Stimulated activated CD8-positive, alpha-beta memory T cell treated with anti-CD3 and anti-CD28 coated beads, Interleukin-7, amount 100 ng/mL, for 1 hour (primary cell): ENCODE measurements around the gene SPI1.
"Not testable (repeated sequence)": the region's sequence is repeated elsewhere in the genome, so short reads cannot be mapped to it uniquely, and the experiment has no call there.

ENCODE experiments used
- DNase-seq, 2 donors: peaks; one replicate each; pipeline ENCODE4 v3.0.0-alpha.2; 2020; ENCODE audit warnings: low read depth in 2 of 2

The SPI1 gene

DNA sequence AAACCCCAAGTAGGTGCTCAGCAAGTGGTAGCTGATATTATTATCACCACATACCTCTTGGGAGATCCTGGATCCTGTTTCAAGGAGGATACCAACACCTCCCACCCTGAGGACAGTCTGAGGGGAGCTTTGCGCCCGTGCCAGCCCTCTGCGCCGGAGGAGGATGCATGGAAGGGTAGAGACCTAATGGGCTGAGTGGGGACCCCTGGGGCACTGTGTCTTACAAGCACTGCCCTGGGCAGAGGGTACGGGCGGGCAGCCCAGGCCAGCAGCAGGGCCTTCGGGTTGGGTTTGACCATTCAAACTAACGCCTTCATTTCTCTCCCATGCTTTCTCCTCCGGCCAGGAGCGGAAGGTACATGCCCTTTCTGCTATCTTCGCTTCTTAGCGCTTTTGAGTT is 52.1 kb downstream of the SPI1 start:
- no peak for DNase-seq

DNA sequence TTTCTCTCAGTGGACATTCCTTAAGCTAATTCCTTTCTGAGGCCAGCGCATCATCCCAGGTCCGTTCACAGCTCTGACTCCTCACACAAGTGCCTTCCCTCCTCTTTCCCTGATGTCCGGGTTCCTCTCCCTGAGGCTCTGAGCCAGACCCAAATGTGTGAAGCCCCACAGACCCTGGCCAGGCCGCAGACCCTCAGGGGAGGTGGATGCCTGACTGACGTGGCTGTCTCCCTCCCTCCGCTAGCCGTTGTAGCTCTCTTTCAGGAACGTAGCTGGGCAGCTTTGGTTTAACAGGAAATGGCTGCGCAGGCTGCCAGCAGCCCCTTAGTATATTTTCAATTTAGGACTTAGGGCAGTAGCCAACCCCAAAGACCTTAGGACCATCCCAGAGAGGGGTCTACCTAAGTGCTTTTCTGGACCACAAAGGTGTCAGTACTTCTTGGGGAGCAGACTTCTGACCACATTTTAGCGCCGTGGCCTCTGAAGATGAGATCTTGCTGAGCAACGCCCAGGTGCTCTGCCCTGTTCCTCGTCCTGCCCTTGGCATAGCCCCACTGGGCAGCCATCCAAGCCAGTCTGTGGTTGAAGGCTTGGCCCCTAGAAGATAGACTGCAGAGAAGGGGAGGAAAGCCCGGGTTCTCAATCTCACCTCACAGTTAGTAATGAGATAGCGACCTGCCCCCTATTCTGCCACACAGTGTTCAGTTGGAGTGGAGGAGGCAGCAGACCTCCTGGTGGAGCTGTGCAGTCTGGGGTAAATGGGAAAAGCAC is 52.9 kb downstream of the SPI1 start:
- no peak for DNase-seq

DNA sequence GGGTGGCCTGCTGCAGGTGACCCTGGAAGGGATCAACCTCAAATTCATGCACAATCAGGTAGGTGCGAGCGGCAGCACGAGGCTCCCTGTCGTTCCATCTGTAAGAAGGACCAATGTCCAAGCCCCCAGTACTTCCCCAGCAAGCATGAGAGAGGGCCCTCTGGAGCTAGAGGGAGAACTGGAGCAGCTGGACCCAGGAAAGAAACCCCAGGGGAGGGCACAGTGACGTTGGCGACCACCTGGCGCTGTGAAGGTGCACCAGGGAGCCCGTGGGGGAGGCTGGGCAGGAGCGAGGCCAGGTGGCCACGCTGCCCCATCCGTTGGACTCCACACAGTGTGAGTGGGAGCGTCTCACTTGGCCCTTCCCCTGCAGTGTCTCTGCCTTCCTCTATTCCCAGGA is 53.8 kb downstream of the SPI1 start:
- DNase-seq, result no peak

DNA sequence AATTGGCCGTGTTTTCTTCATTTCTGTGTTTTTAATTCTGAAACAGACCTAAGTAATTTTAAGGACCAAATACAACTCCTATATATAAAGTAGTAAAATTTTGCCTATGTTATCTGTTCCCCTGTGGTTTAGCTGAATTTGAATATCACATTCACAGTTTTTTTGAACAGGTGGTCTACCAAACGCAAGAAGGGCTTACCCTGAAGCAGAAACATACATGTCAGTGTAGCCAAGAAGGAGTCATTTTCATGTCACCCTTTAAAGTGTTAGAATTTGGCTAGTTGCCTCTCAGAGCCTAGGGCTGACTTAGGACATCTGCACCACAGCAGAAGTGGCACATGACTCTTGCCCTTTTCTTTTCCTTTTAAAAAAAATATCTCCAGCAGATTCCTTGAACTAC is 60.2 kb downstream of the SPI1 start:
- DNase-seq, result no peak

DNA sequence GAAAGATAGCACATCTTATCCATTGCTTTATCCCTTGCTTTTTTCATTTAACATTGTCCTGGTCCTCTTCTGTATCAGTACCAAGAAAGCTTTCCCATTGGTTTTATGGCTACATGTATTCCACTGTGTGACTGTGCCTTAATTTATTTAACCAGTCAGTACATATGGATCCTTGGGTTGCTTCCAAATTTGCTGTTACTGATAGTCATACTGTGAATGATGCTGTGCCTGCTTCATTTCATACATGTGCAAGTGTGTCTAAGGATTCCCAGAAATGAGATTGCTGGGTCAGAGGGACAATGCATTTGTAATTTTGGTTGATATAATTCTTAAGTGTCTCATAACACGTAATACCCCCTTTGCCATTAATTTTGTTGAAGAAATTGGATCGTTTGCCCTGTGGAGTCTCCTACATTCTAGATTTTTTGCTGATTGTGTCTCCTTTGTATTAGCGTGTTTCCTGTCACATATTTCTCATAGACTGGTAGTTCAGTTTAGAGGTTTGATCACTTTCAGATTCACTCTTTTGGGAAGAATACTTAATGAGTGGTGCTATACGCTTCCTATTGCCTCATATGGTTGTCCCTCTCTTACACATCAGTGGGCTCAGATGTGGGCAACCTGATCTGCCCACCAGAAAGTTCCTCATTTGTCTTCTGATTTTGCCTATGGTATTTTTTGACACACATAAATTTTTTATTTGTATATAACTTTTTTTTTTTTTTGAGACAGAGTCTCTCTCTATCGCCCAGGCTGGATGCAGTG is 61.1 kb downstream of the SPI1 start:
- DNase-seq, result no peak

DNA sequence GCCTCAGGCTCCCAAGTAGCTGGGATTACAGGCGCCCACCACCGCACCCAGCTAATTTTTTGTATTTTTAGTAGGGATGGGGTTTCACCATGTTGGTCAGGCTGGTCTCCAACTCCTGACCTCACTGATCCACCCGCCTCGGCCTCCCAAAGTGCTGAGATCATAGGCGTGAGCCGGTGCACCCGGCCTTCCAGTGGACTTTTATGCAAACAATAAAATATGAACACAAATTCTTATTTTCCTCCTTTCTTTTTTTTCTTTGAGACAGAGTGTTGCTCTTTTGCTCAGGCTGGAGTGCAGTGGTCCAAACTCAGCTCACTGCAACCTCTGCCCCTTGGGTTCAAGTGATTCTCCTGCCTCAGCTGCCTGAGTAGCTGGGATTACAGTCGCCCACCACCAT is 61.8 kb downstream of the SPI1 start:
- not testable (repeated sequence) for DNase-seq

DNA sequence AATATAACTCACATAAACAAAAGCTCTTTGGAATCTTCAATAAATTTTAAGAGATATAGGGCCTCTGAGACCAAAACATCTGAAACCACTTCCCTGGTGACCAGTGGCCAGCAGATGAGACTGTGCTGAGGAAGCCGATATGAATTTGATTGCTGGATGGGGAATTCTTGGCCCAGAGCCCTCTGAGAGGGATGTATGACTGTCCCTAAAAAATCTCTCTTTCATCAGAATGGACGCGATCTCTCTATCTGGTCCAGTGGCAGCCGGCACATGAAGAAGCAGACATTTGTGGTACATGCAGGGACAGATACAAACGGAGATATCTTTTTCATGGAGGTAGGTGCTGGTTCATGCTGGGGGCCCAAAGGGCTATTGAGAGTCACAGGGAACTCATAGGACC is 63.4 kb downstream of the SPI1 start:
- no peak for DNase-seq

DNA sequence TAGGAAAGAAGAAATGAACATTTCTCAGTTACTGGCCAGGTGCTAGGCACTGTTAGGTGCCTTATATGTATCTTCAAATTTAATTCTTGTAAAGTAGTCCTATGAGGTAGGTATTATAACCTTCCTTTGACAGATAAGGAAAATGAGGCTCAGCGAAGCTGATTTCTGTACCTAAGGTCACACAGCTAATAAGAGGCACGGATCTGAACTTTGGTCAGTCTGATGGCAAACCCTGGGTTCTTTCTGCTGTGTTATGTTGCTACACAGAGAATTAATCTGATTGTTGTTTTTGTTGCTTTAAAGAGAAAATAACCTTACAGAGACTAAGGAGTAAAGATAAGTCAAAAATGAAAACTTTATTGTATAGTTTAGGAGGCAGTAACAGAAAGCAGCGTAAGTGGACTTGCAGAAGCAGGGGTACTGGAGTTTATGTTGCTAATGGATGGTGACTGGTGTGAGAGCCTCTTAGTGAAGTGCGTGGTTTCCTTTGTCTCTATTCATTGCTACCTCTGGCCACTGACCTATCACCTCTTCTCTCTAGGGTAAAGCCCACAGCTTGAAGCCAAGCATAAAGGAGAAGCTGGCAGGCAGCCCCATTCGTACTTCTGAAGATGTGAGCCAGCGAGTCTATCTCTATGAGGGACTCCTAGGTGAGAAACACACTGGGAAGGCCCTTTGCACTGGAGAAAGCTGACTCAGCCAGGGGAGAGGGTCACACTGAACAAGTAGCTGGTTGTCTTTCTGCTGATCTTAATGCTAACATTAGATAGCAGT is 70.1 kb downstream of the SPI1 start:
- no peak for DNase-seq

DNA sequence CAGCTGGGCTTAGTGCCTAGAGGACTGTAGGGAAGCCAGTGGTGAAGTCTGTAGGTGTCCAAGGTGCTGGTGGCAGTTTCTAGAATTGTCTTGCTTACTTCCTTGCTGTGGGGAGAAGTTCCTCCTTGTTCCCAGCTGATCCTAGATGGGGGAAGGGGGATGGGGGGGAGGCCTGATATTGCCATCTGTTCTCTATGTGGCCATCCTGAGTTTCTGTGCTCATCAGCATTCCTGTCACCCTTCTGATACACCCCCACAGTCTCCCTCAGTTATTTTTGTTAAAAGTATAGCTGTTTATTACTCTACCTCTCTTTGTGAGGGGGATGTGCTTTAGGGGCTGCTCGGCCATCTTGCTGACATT is 71.9 kb downstream of the SPI1 start:
- DNase-seq, result no peak

DNA sequence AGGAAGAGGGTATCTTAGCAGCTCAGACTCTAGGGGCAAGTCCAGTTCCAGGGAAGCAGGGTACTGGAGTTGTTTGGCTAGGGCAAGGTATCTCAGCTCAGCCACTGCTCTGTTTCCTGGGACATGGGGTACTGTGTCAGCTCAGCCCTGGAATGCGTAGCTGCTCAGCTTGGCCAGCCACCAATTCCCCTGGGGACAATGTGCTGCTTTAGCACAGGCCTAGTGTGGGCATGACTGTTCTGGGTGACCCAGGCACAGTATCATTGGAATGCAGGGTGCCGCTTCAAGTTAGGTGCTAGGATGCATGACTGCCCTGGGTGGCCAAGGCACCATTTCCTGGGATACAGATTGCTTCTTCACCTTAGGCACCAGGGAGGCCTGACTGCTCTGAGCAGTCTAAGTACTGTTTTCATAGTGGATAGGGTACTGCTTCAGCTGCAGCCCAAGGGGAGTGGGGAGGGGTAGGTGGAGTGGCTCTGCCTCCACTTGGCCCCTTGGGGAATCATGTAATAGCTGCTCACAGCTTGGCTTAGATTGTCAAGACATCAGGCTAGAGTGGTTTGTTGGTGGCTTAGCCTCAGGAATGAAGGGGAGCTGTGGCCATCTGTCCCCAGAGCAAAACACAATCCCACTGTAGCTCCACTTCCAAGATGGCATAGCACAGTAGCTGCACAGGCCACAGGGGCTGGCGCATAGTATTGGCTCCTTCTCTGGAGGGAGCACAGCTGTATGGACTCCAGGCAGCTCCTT is 72.4 kb downstream of the SPI1 start:
- DNase-seq, result no peak
